ENCODE data around the gene EFNA4.

The EFNA4 gene

DNA sequence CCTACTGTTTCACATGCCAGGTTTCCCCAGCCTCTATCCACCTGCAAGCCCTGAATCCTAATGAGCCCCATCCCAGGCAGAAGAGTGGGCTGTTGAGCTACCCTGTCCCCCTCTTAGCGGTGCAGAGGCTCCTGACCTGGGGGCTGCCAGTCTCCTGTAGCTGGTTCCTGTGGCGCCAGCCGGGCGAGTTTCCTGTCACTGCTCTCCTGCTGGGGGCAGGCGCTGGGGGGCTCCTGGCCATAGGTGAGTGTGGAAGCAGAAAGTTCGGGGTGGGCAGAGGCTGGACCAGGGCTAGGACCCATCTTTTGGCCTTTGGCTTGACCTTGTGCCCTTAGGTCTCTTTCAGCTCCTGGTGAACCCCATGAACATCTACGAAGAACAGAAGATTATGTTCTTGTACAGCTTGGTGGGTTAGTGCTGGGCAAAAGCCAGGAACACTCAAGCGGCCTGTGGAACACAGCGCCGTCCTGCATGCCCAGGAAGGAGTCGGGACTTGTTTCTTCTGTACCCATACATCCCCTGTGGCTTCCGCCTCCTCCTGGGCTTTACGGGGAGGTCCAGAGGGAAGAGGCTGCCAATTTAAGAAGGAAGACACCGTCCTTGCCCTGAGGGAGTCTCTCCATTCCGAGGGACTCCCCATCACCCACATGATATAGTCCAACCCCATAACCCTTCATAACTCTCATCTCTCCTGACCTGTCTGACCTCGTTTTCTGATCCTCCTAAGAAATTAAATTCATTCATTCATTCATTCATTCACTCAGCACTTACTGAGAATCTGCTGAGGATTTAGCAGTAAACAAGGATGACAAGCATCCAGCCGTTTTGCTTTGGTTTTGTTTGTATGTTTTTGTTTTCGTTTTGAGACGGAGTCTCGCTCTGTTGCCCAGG, 29.0 kb upstream of the EFNA4 start:
- no peak for DNase-seq

DNA sequence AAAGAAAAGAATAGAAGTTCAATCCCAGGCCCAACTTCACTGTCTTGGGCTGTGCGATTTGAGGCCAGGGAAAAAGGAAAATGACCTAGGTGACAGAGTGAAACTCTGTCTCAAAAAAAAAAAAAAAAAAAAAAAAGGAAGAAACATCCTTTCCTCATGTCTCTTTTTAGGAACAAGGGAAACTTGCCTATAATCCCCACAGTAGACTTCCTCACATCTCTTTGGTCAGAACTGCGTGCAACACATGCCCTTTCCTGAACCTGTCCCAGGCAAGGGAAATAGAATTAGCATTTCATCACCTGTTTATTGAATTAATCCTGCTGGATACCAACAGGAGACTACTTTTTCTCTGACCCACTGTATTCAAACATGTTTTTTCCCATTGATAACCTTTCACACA, 27.6 kb upstream of the EFNA4 start:
- no peak for DNase-seq

DNA sequence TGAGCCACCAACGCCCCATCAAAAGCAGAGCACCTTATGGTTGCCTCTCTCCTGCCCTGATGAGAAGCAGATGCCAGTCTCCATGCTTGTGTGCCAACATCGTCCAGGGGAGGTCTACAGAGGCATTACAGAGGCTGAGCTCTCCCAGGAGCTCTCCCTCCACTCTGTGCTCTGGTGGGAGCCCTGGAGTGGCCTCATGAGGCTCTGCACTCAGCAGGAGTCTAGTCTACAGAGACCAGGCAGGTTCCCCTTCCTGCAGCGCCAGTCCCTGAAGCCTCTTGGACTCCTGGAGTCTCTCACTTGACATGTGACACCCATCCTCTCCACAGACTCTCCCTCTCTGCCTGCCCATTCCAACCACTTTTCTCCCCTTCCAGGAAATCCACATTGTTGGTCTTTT, 26.5 kb upstream of the EFNA4 start:
- no peak for DNase-seq

DNA sequence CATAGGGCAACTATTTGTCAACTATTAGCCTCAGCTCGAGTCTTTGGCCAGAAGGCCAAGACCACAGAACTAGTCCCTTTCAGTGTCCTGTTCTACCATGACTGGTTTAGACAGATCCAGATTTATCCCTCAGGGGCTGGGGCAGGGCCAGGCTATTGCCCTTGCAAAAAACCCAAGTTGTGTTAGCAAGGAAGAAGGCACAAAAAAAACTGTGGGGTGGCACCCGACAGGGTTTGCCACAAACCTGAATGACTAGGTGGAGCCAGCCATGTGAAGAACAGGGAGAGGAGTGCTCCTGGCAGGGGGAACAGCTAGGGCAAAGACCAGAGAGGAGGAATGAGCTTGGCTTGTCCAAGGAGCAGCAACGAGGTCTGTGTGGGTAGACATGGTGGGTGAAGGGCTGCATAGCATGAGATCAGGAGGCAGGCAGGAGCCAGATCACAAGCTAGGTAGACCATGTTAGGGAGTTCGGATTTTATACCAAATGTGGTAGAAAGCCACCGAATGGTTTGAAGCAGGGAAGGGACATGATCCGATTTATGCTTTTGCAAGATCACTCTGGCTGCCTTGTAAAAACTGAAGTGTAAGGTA, 25.6 kb upstream of the EFNA4 start:
- no peak for DNase-seq

GRCh38 chr1:155038602-155039307, 24.8 kb upstream of the EFNA4 start:
- DNase-seq = no peak

DNA sequence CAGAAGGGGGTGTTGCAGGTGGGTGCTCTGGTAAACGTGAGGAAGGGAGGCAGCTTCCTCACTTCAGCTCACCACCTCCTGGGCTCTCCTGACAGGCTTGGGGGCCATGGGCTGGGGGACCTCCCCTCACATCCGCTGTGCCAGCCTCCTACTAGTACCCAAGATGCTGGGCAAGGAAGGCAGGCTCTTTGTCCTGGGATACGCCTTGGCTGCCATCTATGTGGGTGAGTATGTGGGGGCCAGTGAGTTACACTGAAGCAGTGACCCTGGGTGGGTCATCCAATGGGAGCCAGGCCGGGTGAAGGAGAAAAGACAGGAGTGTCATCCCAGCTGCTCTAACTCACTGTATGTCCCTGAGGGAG, 24.3 kb upstream of the EFNA4 start:
- no peak for DNase-seq

- no peak for DNase-seq
Measured at GRCh38 chr1:155040358-155041093, 23.0 kb upstream of the EFNA4 start.

- no peak for DNase-seq
Measured at GRCh38 chr1:155042789-155043188, 20.8 kb upstream of the EFNA4 start.

- DNase-seq = no peak
Measured at GRCh38 chr1:155043301-155043702, 20.2 kb upstream of the EFNA4 start.

DNA sequence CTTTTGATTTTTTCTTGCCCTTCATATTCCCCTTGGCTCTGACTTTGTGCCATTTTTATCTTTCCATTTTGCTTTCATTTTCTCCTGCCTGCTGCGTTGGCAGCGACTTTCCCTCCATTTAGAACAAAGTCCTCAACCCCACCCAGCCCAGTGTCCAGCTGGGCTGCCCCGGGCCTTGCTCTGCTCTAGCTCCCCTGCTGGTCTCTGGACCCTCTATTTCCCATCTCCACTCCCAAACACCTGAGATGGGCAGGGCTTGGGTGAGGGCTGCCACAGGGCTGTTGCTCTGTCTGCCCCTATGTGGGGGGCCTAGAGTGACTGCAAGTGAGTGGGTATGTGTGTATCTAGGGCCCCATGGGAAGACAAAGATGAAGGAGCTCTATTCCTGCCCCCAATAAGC, 19.7 kb upstream of the EFNA4 start:
- DNase-seq = no peak

GRCh38 chr1:155044365-155044764, 19.2 kb upstream of the EFNA4 start:
- no peak for DNase-seq

GRCh38 chr1:155044812-155045657, 18.5 kb upstream of the EFNA4 start:
- peak; percentile 82 for DNase-seq

- DNase-seq = no peak
Measured at GRCh38 chr1:155048449-155049334, 14.8 kb upstream of the EFNA4 start.

GRCh38 chr1:155049651-155050559, 13.6 kb upstream of the EFNA4 start:
- peak; percentile 44 for DNase-seq

- peak; percentile 95 for DNase-seq
Measured at GRCh38 chr1:155050560-155051341, 12.8 kb upstream of the EFNA4 start, which contains the start of gene ADAM15. Gene ADAM15, plus strand, starts transcription at chr1:155051316. Its CDS starts 71 bp downstream, at chr1:155051387.

DNA sequence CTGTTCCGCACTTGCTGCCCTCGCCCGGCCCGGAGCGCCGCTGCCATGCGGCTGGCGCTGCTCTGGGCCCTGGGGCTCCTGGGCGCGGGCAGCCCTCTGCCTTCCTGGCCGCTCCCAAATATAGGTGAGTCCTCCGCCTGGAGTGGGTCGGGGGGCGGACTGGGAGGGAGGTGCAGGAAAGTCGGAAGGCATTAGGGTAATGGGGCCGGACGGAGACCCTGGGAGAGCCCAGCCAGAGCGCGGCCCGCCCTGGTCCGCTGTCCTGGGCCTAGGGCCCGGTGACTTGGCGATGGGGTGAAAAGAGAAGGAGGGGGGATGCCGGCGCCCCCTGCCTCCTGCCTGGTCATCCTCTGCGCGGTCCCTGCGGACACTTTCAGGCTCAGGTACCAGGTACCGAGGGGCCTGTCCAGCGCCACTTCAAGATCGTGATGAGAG, 12.2 kb upstream of the EFNA4 start:
- no peak for DNase-seq

- DNase-seq = peak; percentile 30
Measured at GRCh38 chr1:155051777-155052398, 11.7 kb upstream of the EFNA4 start.

All from eye (tissue), 1 donor.